Heart left ventricle (tissue), 13 donors: ENCODE data around the gene PTPRM.

Experiments used
- CTCF ChIP-seq, 12 donors: fragments of 200-600 bp; sonication (generic) in 4 of 12; IDR thresholded peaks; one replicate each; pipeline versions ENCODE4 v1.5.0 to v1.8.0; 2018 to 2022; ENCODE audit warnings: antibody characterized with exemption in 12 of 12, mild to moderate bottlenecking in 5 of 12
- POLR2A ChIP-seq, 2 donors: fragments of 450-650 bp; IDR thresholded peaks; one replicate each; pipeline ENCODE4 v1.6.1; 2017; ENCODE audit warnings: antibody characterized with exemption in 2 of 2, mild to moderate bottlenecking in 2 of 2, moderate library complexity in 2 of 2
- donor health status: ischemic (EF 13 %, LVEDD 7.1; RV severe dilation, severe dysfunction).
- donor health status: DM: no; HTN: yes; CAD: no.
- donor health status: DM: no; HTN: no; CAD: no.
- donor health status: ischemic (EF 25% LVEDD 6.9; RV normal size, moderate dysfunction).
- donor health status: ischemic (EF 25% LVEDD 5.7; RV mildly dilated, moderate dysfunction).
- donor health status: ischemic (EF 35%, LVEDD 5.7; RV mildly dilated, moderate dysfunction).
- donor health status: nonischemic (EF 11% LVEDD 7.7; RV severe dilation, severe dysfunction).
- donor health status: DM: yes; HTN: yes; CAD: no.
- donor health status: PGD.
- donor health status: ischemic (EF 29% LVEDD 5.4; RV normal size, mild dysfunction).
- donor health status: nonischemic (EF 23%, LVEDD 6.1; RV moderate dilation, normal function).

GRCh38 chr18:7572822-7573221 is 5.7 kb downstream of the PTPRM start:
- TF ChIP-seq CTCF (IDR thresholded peaks at IDR 0.05) (no peak), POLR2A (IDR thresholded peaks at IDR 0.05) (no peak)
